GM12878 (cell line): ENCODE results near the gene CDH4. TPM values are rescaled to one million over a fixed set of nuclear protein-coding genes. Genes with fewer than 3 reads are reported as not detected.

Source experiments
- ATAC-seq: fragments of 200-7000 bp; cut with Tn5 transposase; 3 replicates; pipeline ENCODE4 v1.9.1; 2020; ENCODE audit warnings: mild to moderate bottlenecking, moderate library complexity
- BruUV-seq: library from RNA; stranded (reverse); fragments of 400-500 nt; replicated peaks from 2 replicates; lab custom pipeline; 2021; lab: Mats Ljungman, UMichigan
- CTCF ChIA-PET: fragments of 300-600 bp; sonication (Branson Sonifier 250); formaldehyde crosslinking; extraction: SDS; loops from one replicate; lab custom pipeline; 2021; ENCODE audit warnings: inconsistent platforms; lab: Yijun Ruan, JAX
- POLR2A ChIA-PET: fragments of 350-600 bp; formaldehyde crosslinking; extraction: SDS; loops from one replicate; lab custom pipeline; 2021; ENCODE audit warnings: inconsistent platforms; lab: Charles Lee
- RAD21 ChIA-PET: fragments of 300-600 bp; sonication (Branson Sonifier 250); formaldehyde crosslinking; loops from one replicate; lab custom pipeline; 2023; ENCODE audit warnings: antibody characterized with exemption; ENCODE audit not compliant: unreplicated experiment; lab: Charles Lee
- SMC1A ChIA-PET: fragments of 300-600 bp; sonication (Branson Sonifier 250); formaldehyde crosslinking; loops from one replicate; lab custom pipeline; 2023; ENCODE audit not compliant: unreplicated experiment, uncharacterized antibody; lab: Charles Lee
- DNase-seq: peaks from one replicate; pipeline ENCODE4 v3.0.0-alpha.2; 2011; ENCODE audit warnings: low read depth, low spot score
- FAIRE-seq: peaks from 3 replicates; lab custom pipeline; 2011; peaks lifted over from hg19 to GRCh38; lab: Jason Lieb, UNC
- H2AFZ ChIP-seq: 2 replicates; pipeline ENCODE4 v1.6.0; 2011; ENCODE audit warnings: low read depth, low read length, control low read depth; ENCODE audit not compliant: control insufficient read depth
- H3K27ac ChIP-seq: 2 replicates; pipeline ENCODE4 v1.5.1; 2011; ENCODE audit warnings: control low read depth; ENCODE audit not compliant: control insufficient read depth, insufficient read depth
- H3K27me3 ChIP-seq, 2 experiments: replicated peaks in 1 of 2; 2 replicates each; pipeline versions ENCODE4 v1.6.0 to v1.6.1; 2011; ENCODE audit warnings: low read length in 1 of 2; ENCODE audit not compliant: control insufficient read depth in 2 of 2, insufficient read depth in 2 of 2
- H3K36me3 ChIP-seq, 2 experiments: 2 replicates each; pipeline ENCODE4 v1.5.1; 2011; ENCODE audit warnings: low read length in 1 of 2; ENCODE audit not compliant: control insufficient read depth in 2 of 2, insufficient read depth in 2 of 2
- H3K4me1 ChIP-seq: 2 replicates; pipeline ENCODE4 v1.6.1; 2011; ENCODE audit warnings: mild to moderate bottlenecking, low read length, moderate library complexity, mixed read lengths; ENCODE audit not compliant: control insufficient read depth, insufficient read depth
- H3K4me2 ChIP-seq: 2 replicates; pipeline ENCODE4 v1.6.0; 2011; ENCODE audit warnings: control low read depth; ENCODE audit not compliant: control insufficient read depth, insufficient read depth
- H3K4me3 ChIP-seq: fragments of 200-600 bp; sonication (generic); 2 replicates; pipeline ENCODE4 v1.5.1; 2016
- H3K79me2 ChIP-seq: 2 replicates; pipeline ENCODE4 v1.6.0; 2011; ENCODE audit warnings: low read length; ENCODE audit not compliant: control insufficient read depth, insufficient read depth
- H3K9ac ChIP-seq: 2 replicates; pipeline ENCODE4 v1.8.0; 2011; ENCODE audit warnings: low read length, control low read depth, mixed read lengths; ENCODE audit not compliant: control insufficient read depth, insufficient read depth
- H3K9me3 ChIP-seq: replicated peaks from 3 replicates; pipeline ENCODE4 v1.5.1; 2011; ENCODE audit warnings: mild to moderate bottlenecking, low read length; ENCODE audit not compliant: control insufficient read depth, insufficient read depth
- H4K20me1 ChIP-seq: 2 replicates; pipeline ENCODE4 v1.6.0; 2011; ENCODE audit not compliant: control insufficient read depth, insufficient read depth
- ASH2L ChIP-seq: fragments of 300-600, 200-600 bp; sonication (generic); IDR thresholded peaks from 2 replicates; pipeline ENCODE4 v1.6.1; 2017; ENCODE audit warnings: low read depth, mild to moderate bottlenecking, borderline replicate concordance
- ATF3 ChIP-seq: IDR thresholded peaks from 2 replicates; pipeline ENCODE4 v1.6.1; 2011; ENCODE audit warnings: low read depth, mild to moderate bottlenecking, low read length, moderate library complexity, borderline replicate concordance; ENCODE audit errors: extremely low read depth
- CBX5 ChIP-seq: sonication (generic); IDR thresholded peaks from 2 replicates; pipeline ENCODE4 v1.6.1; 2016; ENCODE audit warnings: low read depth, moderate library complexity, mild to moderate bottlenecking, inconsistent platforms
- IKZF1 ChIP-seq: fragments of 450-650 bp; conservative IDR thresholded peaks from 2 replicates; pipeline ENCODE4 v1.6.1; 2017; ENCODE audit warnings: antibody characterized with exemption, mild to moderate bottlenecking
- NR2C2 ChIP-seq: IDR thresholded peaks from 2 replicates; pipeline ENCODE4 v1.6.1; 2011; ENCODE audit warnings: borderline replicate concordance, low read depth; ENCODE audit not compliant: control insufficient read depth, insufficient read length
- POLR2A ChIP-seq: IDR thresholded peaks from 2 replicates; pipeline ENCODE4 v1.6.1; 2011; ENCODE audit warnings: low read depth, mild to moderate bottlenecking, low read length
- SIN3A ChIP-seq: IDR thresholded peaks from 2 replicates; pipeline ENCODE4 v1.6.1; 2012; ENCODE audit warnings: low read depth, low read length, improper control_type of control experiment
- SMARCA5 ChIP-seq: fragments of 450-650 bp; IDR thresholded peaks from 2 replicates; pipeline ENCODE4 v1.6.1; 2017; ENCODE audit warnings: mild to moderate bottlenecking
- WRNIP1 ChIP-seq: IDR thresholded peaks from 2 replicates; pipeline ENCODE4 v1.6.1; 2011; ENCODE audit warnings: low read depth, low read length, improper control_type of control experiment, borderline replicate concordance
- WGBS: methylation state at CpG from one replicate; pipeline ENCODE4 v1.1.6; 2016; ENCODE audit warnings: low lambda C conversion rate; ENCODE audit not compliant: insufficient replicate concordance, insufficient coverage; ENCODE audit errors: missing lambda C conversion rate; 5-methylcytosine and 5-hydroxymethylcytosine counted together
- in situ Hi-C: fragments of 300-500 bp; cut with MboI; formaldehyde crosslinking; loops from 9 replicates; pipeline ENCODE4 v1.14.3; 2018; ENCODE audit warnings: mixed read lengths
- intact Hi-C: fragments of 100-400 bp; cut with micrococcal nuclease; formaldehyde crosslinking; loops from one replicate; pipeline ENCODE4 v1.14.2; 2022; ENCODE audit not compliant: unreplicated experiment
- polyA plus RNA-seq, 11 experiments: library from polyadenylated mRNA; depleted of rRNA in 4 of 11; unstranded in 6 of 11; stranded (reverse) in 5 of 11; fragments of >200 nt; fragmentation: Nextera tagmentation in 4 of 11; fragmentation: Illumina TruSeq in 1 of 11; extraction: Ambion mirVana in 4 of 11; extraction: Trizol in 1 of 11; gene quantifications; 1 replicate in 1 of 11; 2 replicates in 10 of 11; pipeline versions ENCODE4 v1.2.1 to v1.2.3, GENCODE V29; 2011 to 2016; ENCODE audit warnings: inconsistent platforms in 2 of 11, missing spikeins in 2 of 11, low read depth in 1 of 11
- total RNA-seq, 4 experiments: library from RNA; depleted of rRNA in 3 of 4; stranded (reverse); fragments of >200 nt in 3 of 4; fragmentation: Illumina TruSeq in 1 of 4; extraction: Trizol in 1 of 4; gene quantifications; 2 replicates each; pipeline versions ENCODE4 v1.2.1 to v1.2.3, GENCODE V29; 2013 to 2021
- TF ChIP-seq, protein P1 (sequence below): fragments of 450-650 bp; IDR thresholded peaks from 2 replicates; pipeline ENCODE4 v1.6.1; 2017; ENCODE audit warnings: borderline replicate concordance
- TF ChIP-seq, protein P2 (sequence below): fragments of 450-650 bp; IDR thresholded peaks from 2 replicates; pipeline ENCODE4 v1.6.1; 2017; ENCODE audit warnings: mild to moderate bottlenecking

CDH4 gene
- total and polyA plus RNA-seq, 10 of the 15 experiments (the other 5 are each of a cell fraction or from before 2014, with no cell fraction given), result not detected

GRCh38 chr20:61350500-61351250 lies 98.6 kb downstream of the CDH4 start:
- intact Hi-C loops (no loop called here), in situ Hi-C loops (no loop called here)
- no peaks in the 10 kb centered on the region for H3K4me1 ChIP-seq
- no peaks in the 10 kb centered on the region for H4K20me1 ChIP-seq
- TF ChIP-seq SIN3A, result no peak
- TF ChIP-seq IKZF1, result no peak
- TF ChIP-seq NR2C2, result no peak
- TF ChIP-seq, protein P1, sequence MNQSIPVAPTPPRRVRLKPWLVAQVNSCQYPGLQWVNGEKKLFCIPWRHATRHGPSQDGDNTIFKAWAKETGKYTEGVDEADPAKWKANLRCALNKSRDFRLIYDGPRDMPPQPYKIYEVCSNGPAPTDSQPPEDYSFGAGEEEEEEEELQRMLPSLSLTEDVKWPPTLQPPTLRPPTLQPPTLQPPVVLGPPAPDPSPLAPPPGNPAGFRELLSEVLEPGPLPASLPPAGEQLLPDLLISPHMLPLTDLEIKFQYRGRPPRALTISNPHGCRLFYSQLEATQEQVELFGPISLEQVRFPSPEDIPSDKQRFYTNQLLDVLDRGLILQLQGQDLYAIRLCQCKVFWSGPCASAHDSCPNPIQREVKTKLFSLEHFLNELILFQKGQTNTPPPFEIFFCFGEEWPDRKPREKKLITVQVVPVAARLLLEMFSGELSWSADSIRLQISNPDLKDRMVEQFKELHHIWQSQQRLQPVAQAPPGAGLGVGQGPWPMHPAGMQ, result no peak
- no peak for TF ChIP-seq ASH2L
- TF ChIP-seq SMARCA5, result no peak
- no peak for TF ChIP-seq CBX5
- no peak for TF ChIP-seq WRNIP1
- TF ChIP-seq, protein P2, sequence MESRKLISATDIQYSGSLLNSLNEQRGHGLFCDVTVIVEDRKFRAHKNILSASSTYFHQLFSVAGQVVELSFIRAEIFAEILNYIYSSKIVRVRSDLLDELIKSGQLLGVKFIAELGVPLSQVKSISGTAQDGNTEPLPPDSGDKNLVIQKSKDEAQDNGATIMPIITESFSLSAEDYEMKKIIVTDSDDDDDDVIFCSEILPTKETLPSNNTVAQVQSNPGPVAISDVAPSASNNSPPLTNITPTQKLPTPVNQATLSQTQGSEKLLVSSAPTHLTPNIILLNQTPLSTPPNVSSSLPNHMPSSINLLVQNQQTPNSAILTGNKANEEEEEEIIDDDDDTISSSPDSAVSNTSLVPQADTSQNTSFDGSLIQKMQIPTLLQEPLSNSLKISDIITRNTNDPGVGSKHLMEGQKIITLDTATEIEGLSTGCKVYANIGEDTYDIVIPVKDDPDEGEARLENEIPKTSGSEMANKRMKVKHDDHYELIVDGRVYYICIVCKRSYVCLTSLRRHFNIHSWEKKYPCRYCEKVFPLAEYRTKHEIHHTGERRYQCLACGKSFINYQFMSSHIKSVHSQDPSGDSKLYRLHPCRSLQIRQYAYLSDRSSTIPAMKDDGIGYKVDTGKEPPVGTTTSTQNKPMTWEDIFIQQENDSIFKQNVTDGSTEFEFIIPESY, result no peak
- TF ChIP-seq POLR2A, result no peak
- TF ChIP-seq ATF3, result no peak
- FAIRE-seq, result no peak
- no peak overlapping the region for H3K27ac ChIP-seq
- RAD21 ChIA-PET, result no interaction called here
- no peak for DNase-seq
- H3K27me3 ChIP-seq, result no peaks in the 10 kb centered on the region
- no peaks in the 10 kb centered on the region for H3K36me3 ChIP-seq
- ATAC-seq, result no peak
- H2AFZ ChIP-seq, result no peak overlapping the region
- SMC1A ChIA-PET, result no interaction called here
- CTCF ChIA-PET, result no interaction called here
- H3K79me2 ChIP-seq, result no peaks in the 10 kb centered on the region
- H3K4me2 ChIP-seq, result no peak overlapping the region
- POLR2A ChIA-PET, result no interaction called here
- no peaks in the 10 kb centered on the region; the same call in 2 of the 3 replicates for H3K9me3 ChIP-seq
- no peak overlapping the region for H3K9ac ChIP-seq
- H3K4me3 ChIP-seq, result no peak overlapping the region
- 22% methylated on average over 12 of the region's 14 CpGs for WGBS
- BruUV-seq, result no TSS peak
